Measurements from ENCODE around the gene PDE4D.
A peak's percentile ranks its signal among the peaks of the same experiment; 100 is the strongest.

The PDE4D gene

GRCh38 chr5:59157068-59157467 lies 736.5 kb downstream of the PDE4D start:
- DNase-seq: no peak

- DNase-seq: no peak
These were observed 740.8 kb downstream of the PDE4D start for GRCh38 chr5:59152701-59153245.

- DNase-seq: no peak
These were observed 742.2 kb downstream of the PDE4D start for GRCh38 chr5:59151162-59151889.

- no peak for DNase-seq
These were observed 743.7 kb downstream of the PDE4D start for GRCh38 chr5:59149827-59150226.

- DNase-seq: no peak
These were observed 744.3 kb downstream of the PDE4D start for GRCh38 chr5:59149271-59149670.

GRCh38 chr5:59146729-59147128 lies 746.8 kb downstream of the PDE4D start:
- no peak for DNase-seq

GRCh38 chr5:59143926-59144333 lies 749.6 kb downstream of the PDE4D start:
- peak; percentile 37 for DNase-seq

GRCh38 chr5:59142927-59143326 lies 750.6 kb downstream of the PDE4D start:
- no peak for DNase-seq

- DNase-seq: no peak
These were observed 751.4 kb downstream of the PDE4D start for GRCh38 chr5:59142138-59142537.

- DNase-seq: no peak
These were observed 753.4 kb downstream of the PDE4D start for GRCh38 chr5:59140133-59140532.

- no peak for DNase-seq
These were observed 753.8 kb downstream of the PDE4D start for GRCh38 chr5:59139695-59140094.

GRCh38 chr5:59138509-59138908 lies 755.0 kb downstream of the PDE4D start:
- no peak for DNase-seq

GRCh38 chr5:59137846-59138245 lies 755.7 kb downstream of the PDE4D start:
- DNase-seq: no peak

- DNase-seq: no peak
These were observed 757.0 kb downstream of the PDE4D start for GRCh38 chr5:59136549-59136948.

GRCh38 chr5:59134471-59135163 lies 758.9 kb downstream of the PDE4D start:
- DNase-seq: no peak

GRCh38 chr5:59133764-59134261 lies 759.7 kb downstream of the PDE4D start:
- no peak for DNase-seq

- no peak for DNase-seq
These were observed 761.4 kb downstream of the PDE4D start for GRCh38 chr5:59132131-59132530.

GRCh38 chr5:59130431-59130830 lies 763.1 kb downstream of the PDE4D start:
- DNase-seq: no peak

GRCh38 chr5:59128646-59129290 lies 764.8 kb downstream of the PDE4D start:
- peak; percentile 64 for DNase-seq

GRCh38 chr5:59126708-59127573 lies 766.6 kb downstream of the PDE4D start:
- no peak for DNase-seq

- DNase-seq: no peak
These were observed 767.4 kb downstream of the PDE4D start for GRCh38 chr5:59126016-59126707.

Measured in NCI-H82 (cell line).